ENCODE data around the gene AMT. TPM values are rescaled to one million over a fixed set of nuclear protein-coding genes. Genes with fewer than 3 reads are reported as not detected.
"Not testable (repeated sequence)": the region's sequence is repeated elsewhere in the genome, so short reads cannot be mapped to it uniquely, and the experiment has no call there.

AMT gene
- total RNA-seq, 1 donor, result 2.6 TPM

DNA sequence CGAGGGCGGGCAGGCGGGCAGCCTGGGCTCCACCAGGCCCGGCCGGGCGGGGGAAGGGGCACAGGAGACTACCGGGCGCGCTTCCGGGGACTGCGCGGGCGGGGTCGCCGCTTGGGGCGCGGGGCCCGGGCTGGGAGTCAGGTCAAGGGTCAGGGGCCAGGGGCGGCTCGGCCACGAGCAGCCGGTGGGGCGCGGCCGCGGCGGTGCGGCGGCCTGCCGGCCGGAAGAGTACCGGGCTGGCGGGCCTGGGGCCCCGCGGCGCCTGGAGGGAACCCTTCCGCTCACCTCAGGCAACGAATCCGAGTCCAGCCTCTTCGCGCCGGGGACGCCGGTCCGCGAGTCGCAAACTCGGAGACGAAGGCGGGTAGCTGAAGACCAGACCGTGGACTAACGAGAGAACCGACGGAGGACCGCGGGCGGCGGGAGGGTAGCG lies 10.7 kb downstream of the AMT start:
- Histone ChIP-seq H3K9me3 (ENCODE audit: low read depth, low read length) (no peaks in the 10 kb centered on the region), H3K27me3 (ENCODE audit: insufficient read depth, low read length) (no peaks in the 10 kb centered on the region), H3K4me1 (ENCODE audit: insufficient read depth, low read length) (peaks cover 83% of the 10 kb centered on the region), H3K4me3 (ENCODE audit: low read length) (peak overlapping the region; percentile 98)

GRCh38 chr3:49410846-49411534 lies 11.3 kb downstream of the AMT start:
- Histone ChIP-seq H3K9me3 (ENCODE audit: low read depth, low read length) (no peaks in the 10 kb centered on the region), H3K27me3 (ENCODE audit: insufficient read depth, low read length) (no peaks in the 10 kb centered on the region), H3K4me3 (ENCODE audit: low read length) (peak overlapping the region; percentile 98), H3K4me1 (ENCODE audit: insufficient read depth, low read length) (peaks cover 83% of the 10 kb centered on the region)

DNA sequence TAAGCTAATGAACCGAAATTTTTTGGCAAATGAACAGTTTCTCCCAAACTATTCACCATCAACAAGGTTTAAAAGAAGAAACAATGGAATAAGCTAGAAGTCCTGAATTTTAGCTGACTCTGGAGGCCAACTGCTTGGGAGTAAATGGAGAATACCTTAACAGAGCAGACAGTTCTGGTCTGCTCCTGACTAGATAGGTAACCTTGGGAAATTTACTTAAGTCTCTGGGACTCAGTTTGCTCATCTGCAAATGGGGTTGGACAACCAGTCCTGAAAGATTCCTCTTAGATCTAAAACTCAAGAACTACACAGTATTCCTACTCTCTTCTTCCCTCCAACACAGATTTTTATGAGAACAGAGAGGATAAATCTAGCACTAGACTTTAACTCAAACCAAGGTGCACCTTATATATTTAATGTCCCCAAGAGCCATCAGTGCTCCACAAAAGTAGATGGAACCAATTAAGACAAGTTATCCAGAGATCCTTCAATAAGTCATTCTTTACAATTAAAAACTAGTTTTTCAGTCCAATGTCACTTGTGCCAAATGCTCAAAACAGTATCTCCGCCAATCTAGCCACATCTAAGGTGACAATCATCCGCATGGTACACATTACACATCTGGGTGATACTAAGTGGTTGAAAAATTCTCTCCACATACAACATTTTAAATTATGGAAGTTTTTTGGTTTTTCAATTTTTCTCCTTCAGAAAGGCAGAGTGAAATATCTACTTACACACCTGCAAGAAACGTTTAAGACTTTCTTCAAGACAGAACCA lies 12.0 kb downstream of the AMT start:
- Histone ChIP-seq H3K27me3 (ENCODE audit: insufficient read depth, low read length) (no peaks in the 10 kb centered on the region), H3K9me3 (ENCODE audit: low read depth, low read length) (no peaks in the 10 kb centered on the region), H3K4me1 (ENCODE audit: insufficient read depth, low read length) (peaks cover 83% of the 10 kb centered on the region), H3K4me3 (ENCODE audit: low read length) (peak overlapping the region; percentile 98)

- Histone ChIP-seq H3K9me3 (ENCODE audit: low read depth, low read length) (no peaks in the 10 kb centered on the region), H3K27me3 (ENCODE audit: insufficient read depth, low read length) (no peaks in the 10 kb centered on the region), H3K4me3 (ENCODE audit: low read length) (no peak overlapping the region), H3K4me1 (ENCODE audit: insufficient read depth, low read length) (peaks cover 71% of the 10 kb centered on the region)
These were observed 15.4 kb downstream of the AMT start for GRCh38 chr3:49406571-49407565.

DNA sequence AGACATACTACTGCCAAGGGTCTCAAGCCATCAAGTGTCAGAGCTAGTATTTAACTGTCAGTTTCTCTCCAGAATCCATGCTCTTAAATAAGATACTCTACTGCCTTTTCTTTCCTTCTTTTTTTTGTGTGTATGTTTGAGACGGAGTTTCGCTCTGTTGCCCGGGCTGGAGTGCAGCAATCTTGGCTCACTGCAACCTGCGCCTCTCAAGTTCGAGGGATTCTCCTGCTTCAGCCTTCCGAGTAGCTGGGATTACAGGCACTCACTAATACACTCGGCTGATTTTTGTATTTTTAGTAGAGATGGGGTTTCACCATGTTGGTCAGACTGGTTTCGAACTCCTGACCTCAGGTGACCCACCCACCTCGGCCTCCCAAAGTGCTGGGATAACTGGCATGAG lies 16.7 kb downstream of the AMT start:
- not testable (repeated sequence) for H3K4me3 ChIP-seq (ENCODE audit: low read length); H3K9me3 ChIP-seq (ENCODE audit: low read depth, low read length); H3K27me3 ChIP-seq (ENCODE audit: insufficient read depth, low read length)
- H3K4me1 ChIP-seq (ENCODE audit: insufficient read depth, low read length), result peaks cover 80% of the 10 kb centered on the region

- H3K4me3 ChIP-seq (ENCODE audit: low read length), result no peak overlapping the region
- no peaks in the 10 kb centered on the region for H3K9me3 ChIP-seq (ENCODE audit: low read depth, low read length)
- H3K4me1 ChIP-seq (ENCODE audit: insufficient read depth, low read length), result peaks cover 78% of the 10 kb centered on the region
- H3K27me3 ChIP-seq (ENCODE audit: insufficient read depth, low read length), result no peaks in the 10 kb centered on the region
These were observed 18.4 kb downstream of the AMT start for GRCh38 chr3:49403891-49404290.

DNA sequence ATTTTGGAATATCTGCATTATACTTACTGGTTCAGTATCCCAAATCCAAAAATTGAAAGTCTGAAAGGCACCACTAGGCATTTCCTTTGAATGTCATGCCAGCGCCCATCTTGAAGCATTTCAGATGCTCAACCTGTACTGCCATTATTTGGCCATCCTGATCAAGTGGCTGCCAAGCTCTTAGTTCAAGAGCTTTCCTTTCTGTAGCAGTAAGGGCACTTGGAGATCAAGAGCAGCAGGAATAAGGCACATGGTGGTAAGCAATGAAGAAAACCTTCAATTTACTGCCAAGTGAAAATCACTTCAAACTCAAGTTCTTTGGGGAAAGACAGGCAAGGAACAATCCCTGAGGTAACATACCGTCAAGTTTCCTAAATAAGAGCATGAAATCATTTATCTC lies 20.5 kb downstream of the AMT start:
- peaks cover 68% of the 10 kb centered on the region for H3K4me1 ChIP-seq (ENCODE audit: insufficient read depth, low read length)
- no peak overlapping the region for H3K4me3 ChIP-seq (ENCODE audit: low read length)
- no peaks in the 10 kb centered on the region for H3K27me3 ChIP-seq (ENCODE audit: insufficient read depth, low read length)
- no peaks in the 10 kb centered on the region for H3K9me3 ChIP-seq (ENCODE audit: low read depth, low read length)

- Histone ChIP-seq H3K4me1 (ENCODE audit: insufficient read depth, low read length) (peaks cover 70% of the 10 kb centered on the region), H3K27me3 (ENCODE audit: insufficient read depth, low read length) (no peaks in the 10 kb centered on the region), H3K4me3 (ENCODE audit: low read length) (no peak overlapping the region), H3K9me3 (ENCODE audit: low read depth, low read length) (no peaks in the 10 kb centered on the region)
These were observed 22.8 kb downstream of the AMT start for GRCh38 chr3:49399461-49399860.

- Histone ChIP-seq H3K4me3 (ENCODE audit: low read length) (no peak overlapping the region), H3K4me1 (ENCODE audit: insufficient read depth, low read length) (peaks cover 69% of the 10 kb centered on the region), H3K9me3 (ENCODE audit: low read depth, low read length) (no peaks in the 10 kb centered on the region), H3K27me3 (ENCODE audit: insufficient read depth, low read length) (no peaks in the 10 kb centered on the region)
These were observed 24.8 kb downstream of the AMT start for GRCh38 chr3:49397470-49397869.

DNA sequence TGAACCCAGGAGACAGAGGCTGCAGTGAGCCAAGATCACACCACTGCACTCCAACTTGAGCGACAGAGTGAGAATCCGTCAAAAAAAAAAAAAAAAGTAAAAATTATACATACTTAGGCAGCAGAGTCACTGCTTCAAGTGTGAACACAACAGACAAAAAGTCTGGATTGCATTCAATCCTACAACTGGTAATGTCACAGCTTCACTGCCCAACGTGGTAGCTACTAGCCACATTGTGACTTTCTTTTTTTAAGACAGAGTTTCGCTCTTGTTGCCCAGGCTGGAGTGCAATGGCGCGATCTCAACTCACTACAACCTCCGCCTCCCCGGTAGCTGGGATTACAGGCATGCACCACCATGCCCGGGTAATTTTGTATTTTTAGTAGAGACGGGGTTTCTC lies 31.0 kb downstream of the AMT start:
- not testable (repeated sequence) for H3K27me3 ChIP-seq (ENCODE audit: insufficient read depth, low read length); H3K9me3 ChIP-seq (ENCODE audit: low read depth, low read length); H3K4me3 ChIP-seq (ENCODE audit: low read length)
- peaks cover 59% of the 10 kb centered on the region for H3K4me1 ChIP-seq (ENCODE audit: insufficient read depth, low read length)

- Histone ChIP-seq H3K9me3 (ENCODE audit: low read depth, low read length) (no peaks in the 10 kb centered on the region), H3K27me3 (ENCODE audit: insufficient read depth, low read length) (no peaks in the 10 kb centered on the region), H3K4me1 (ENCODE audit: insufficient read depth, low read length) (peaks cover 64% of the 10 kb centered on the region), H3K4me3 (ENCODE audit: low read length) (no peak overlapping the region)
These were observed 33.0 kb downstream of the AMT start for GRCh38 chr3:49389297-49389696.

DNA sequence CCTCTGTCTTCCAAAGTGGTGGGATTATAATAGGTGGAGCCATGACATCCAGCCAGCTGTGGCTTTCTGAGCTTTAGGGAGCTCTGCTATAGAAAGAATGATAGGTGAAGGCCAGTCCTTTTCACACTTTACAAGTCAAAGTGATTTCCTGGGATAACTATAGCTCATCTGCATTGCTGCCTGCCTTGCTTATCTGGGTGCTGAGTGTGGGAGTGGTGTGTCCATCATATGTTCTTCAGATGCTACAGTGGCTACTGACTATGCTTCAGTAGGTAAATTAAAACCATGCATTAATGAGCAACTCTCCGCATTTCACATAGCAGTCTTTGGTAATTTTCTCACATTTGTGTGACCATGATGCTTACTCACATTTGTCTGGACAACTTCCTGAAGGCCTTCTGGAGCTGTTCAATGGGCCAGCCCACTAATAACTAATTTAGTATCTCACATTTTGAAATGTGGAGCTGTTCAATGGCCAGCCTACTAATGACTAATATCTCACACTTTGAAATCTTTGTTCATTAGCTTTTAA lies 33.9 kb downstream of the AMT start:
- H3K9me3 ChIP-seq (ENCODE audit: low read depth, low read length), result no peaks in the 10 kb centered on the region
- H3K4me3 ChIP-seq (ENCODE audit: low read length), result no peak overlapping the region
- no peaks in the 10 kb centered on the region for H3K27me3 ChIP-seq (ENCODE audit: insufficient read depth, low read length)
- peaks cover 65% of the 10 kb centered on the region for H3K4me1 ChIP-seq (ENCODE audit: insufficient read depth, low read length)

- Histone ChIP-seq H3K4me3 (ENCODE audit: low read length) (no peak overlapping the region), H3K4me1 (ENCODE audit: insufficient read depth, low read length) (peaks cover 63% of the 10 kb centered on the region), H3K27me3 (ENCODE audit: insufficient read depth, low read length) (no peaks in the 10 kb centered on the region), H3K9me3 (ENCODE audit: low read depth, low read length) (no peaks in the 10 kb centered on the region)
These were observed 34.6 kb downstream of the AMT start for GRCh38 chr3:49387721-49388120.

DNA sequence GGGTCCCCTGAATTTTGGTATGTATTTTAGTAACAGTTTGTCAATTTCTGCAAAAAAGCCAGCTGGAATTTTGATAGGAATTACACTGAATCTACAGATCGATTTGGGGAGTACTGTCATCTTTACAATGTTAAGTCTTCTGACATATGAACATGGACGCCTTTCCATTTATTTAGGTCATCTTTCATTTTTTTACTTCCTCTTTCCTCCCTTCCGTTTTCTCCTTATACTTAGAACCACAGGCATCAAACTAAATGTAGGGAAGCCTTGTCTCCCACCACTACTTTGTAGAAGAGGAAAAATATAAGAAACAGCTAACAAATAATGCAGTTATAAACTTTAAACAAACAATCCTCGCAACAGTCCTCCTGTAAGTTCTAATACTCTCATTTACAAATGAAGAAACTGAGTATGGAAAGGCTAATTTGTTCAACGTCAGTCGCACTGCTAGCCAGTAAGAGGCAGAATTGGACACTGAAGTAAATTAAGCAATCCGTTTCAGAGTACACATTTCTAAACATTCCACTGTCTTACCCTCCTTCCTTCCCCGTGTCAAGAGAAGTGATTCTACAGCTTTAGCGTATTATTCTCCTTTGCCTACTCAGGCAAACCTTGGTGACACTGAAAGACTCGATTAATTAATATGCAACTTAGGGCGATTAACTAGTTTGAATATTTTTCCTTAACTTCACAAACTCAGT lies 36.1 kb downstream of the AMT start:
- H3K4me3 ChIP-seq (ENCODE audit: low read length), result no peak overlapping the region
- no peaks in the 10 kb centered on the region for H3K9me3 ChIP-seq (ENCODE audit: low read depth, low read length)
- H3K4me1 ChIP-seq (ENCODE audit: insufficient read depth, low read length), result peaks cover 73% of the 10 kb centered on the region
- no peaks in the 10 kb centered on the region for H3K27me3 ChIP-seq (ENCODE audit: insufficient read depth, low read length)

Data from mononuclear cell (primary cell).